Activated CD4-positive, alpha-beta T cell treated with anti-CD3 and anti-CD28 coated beads, Interleukin-2, amount 50 U/mL, for 4 hours (primary cell): ENCODE results near the gene EML6.
"Not testable (repeated sequence)": the region's sequence is repeated elsewhere in the genome, so short reads cannot be mapped to it uniquely, and the experiment has no call there.

ENCODE experiments used
- DNase-seq, 2 experiments: peaks; one replicate each; pipeline ENCODE4 v3.0.0-alpha.2; 2020

The EML6 gene

DNA sequence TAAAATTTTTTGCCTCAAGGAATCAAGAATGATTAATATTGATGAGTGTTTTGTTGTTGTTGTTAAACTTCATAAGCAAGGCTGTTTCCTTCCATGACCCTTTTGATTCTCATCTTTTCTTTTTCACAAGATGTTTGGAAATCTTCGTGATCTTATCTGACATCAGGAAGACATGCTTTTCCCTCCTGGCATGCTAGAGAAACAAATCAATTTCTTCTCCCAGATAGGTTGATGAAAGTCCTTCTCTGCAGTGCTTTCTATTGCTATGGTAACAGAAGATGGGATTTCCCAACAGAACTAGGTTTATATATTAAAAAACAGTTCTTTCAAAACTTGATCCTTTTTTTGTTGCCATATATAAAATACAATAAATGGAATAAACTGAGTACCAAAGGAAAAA is 85.2 kb downstream of the EML6 start:
- no peak for DNase-seq

DNA sequence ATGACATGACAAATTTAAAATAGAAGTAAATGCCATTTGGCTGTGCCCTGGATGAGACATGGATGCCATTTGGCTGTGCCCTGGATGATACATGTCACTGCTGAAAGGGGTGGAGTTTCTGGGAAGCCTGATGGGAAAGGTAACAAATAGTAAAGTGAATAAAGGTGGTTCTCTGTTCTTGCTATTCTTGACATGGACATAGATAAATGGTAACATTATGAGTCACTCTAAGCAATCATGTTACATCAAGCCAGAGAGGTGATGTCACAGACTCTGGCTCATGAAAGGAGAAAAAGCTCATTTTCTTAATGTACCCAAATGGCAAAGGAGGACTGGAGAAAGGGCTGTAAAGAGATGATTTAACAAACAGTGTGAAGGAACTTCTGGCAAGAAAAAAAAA is 86.4 kb downstream of the EML6 start:
- no peak for DNase-seq

DNA sequence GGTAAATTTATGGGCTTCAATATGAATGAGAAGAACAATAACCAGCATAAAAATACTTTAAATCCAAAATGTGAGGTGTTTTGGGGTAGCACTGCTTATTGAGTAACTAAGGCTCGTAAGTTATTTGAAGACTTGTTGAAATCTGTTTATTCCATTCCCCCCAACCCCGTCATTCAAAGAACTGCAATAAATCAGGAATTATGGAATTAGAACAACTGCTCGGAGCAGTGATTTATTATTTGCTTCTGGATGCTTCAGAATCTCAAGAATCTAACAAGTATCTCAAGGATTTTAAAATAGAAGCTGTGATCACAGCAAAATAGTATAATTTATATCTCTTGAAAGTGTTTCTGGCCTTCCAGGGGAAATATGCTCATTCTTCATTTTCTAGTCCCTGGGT is 86.8 kb downstream of the EML6 start:
- DNase-seq = no peak

DNA sequence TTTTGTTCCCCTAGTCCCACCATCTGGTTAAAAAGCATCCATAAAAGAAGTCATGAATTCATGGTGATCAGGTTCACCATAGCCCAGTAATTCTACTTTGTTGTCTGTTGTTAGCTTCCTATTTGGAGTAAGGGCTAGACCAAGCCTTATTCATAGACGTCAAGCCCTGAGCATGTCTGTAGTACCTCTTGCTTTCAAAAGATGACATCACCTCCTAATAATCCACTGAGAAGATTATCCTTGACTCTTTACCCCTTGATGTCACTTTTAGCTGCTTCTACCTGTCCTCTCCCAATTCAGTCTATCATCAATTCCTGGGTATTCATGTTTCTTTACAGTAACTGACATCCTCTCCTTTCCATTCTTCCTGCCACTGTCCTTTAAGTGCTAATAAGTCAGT is 90.1 kb downstream of the EML6 start:
- no peak for DNase-seq

DNA sequence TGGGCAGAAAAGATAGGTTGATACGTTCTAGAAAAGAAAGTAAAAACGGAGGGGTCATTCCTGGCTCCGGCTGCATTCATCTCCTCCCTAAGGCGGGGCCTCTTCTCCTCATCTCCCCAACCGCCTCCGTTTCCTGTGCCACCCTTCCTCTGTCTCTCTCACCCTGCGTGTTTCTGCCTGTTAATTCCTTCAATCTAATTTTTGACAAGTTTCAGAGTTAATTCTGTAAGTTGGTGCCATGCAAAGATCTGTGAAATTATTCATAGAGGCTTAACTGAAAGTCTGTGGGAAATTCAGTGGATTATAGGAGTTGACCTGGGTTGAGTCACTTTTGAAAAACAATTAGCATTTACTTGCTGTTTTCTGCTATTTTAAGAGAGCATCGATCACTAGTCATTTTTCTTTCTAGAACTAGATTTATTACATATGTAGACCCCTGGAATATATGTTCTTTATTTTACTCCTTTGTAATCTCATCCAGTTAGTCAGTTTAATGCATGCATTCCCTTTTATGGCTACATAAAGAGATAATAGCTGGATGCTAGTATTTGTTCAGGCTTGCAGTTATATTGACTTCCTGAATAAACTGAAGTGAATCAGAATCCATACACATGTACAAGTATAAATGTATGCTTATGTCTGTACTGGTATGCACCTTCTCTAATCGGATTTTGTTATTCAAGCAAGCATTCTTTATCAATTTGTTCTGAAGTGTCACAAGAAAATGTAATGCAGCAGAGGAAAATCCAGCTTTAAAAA is 91.1 kb downstream of the EML6 start:
- no peak for DNase-seq

DNA sequence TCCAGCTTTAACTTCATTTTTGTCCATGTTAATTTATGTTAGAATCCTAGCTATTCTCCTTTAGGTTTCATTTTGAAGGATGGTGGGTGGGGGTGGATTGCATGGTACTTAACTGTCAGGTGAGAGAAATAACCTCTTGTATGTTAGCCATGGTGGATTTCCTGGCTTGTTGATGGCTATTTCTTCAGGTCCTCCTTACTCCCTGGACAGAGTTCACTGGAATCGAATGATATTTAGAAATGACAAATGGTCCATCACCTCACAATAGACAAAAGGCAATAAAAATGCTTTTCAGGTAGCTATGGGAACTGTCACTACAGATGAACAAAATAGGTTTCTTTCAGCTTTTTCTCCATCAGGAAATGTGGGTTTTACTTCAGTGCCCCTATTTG is 91.7 kb downstream of the EML6 start:
- DNase-seq = no peak

DNA sequence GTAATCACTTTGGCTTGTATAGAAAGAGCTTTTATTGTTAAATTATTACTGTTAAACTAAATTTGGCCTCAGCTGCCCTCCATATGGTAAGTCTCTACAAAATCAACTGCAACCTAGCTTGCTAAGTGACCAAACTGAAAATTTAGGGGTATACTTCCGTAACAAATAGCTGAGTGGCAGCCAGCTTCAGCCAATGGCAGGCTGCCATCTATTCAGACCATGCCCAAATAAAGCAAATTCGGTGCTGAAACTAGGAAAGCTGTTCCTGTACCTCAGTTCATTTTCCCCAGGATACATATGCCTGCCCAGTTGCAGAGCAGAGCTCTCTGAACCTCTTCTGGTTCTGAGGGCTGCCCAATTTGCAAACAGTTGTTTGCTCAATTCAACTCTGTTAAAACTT is 94.8 kb downstream of the EML6 start:
- no peak for DNase-seq

DNA sequence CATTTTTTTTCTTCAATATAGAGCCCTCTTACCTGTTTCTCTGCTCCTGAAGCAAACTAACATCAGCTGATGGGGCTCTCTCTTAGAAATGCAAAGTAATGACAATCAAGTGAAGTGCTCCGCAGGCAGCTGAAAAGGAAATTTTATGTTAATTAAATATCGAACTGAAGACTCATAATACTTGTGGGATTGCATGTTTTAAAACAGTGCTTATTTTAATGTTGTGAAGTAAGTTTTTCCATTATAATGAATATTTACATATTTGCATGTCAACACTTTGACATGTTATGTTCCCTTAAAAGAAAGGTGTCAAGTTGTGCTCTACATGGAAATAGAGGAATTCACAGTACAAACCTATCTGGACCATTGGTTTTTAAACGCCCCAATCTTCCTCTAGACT is 97.1 kb downstream of the EML6 start:
- DNase-seq = no peak

DNA sequence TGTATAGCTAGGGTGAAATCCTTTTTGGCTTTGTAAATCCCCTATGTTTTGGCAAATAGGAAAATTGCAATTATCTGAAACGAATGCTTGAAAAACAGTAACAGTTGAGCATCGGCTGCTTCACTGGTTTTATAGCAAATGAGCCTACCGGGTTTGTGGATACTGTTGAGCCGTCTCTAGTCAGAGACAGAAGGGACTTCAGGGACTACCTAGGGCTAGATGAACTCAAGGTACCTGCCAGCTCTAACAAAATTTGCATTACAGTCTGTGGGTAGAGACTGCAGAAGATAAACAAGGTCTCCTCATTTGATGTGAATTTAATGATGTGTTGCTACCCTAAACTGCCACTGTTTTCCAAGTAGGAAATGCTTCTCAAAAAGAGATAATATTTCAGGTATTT is 101.1 kb downstream of the EML6 start:
- DNase-seq = no peak

DNA sequence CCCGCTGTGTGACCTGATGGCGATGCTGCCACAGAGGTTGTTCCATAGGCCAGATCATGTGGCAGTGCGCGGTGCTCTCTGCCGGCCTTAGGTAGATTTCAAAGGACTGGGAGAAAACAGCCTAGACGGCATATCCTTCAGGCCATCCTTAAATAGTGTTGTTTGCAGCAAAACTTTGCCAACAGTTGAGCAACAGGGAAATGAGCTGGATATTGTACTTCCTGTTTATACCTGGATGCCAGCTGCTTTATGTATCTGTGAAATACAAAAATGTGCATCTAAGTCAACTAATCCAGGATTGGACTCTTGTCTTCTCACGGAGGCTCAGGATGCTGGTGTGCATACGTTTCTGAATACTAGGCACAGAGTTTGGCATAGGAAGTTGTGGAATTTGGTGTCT is 107.1 kb downstream of the EML6 start:
- no peak for DNase-seq

DNA sequence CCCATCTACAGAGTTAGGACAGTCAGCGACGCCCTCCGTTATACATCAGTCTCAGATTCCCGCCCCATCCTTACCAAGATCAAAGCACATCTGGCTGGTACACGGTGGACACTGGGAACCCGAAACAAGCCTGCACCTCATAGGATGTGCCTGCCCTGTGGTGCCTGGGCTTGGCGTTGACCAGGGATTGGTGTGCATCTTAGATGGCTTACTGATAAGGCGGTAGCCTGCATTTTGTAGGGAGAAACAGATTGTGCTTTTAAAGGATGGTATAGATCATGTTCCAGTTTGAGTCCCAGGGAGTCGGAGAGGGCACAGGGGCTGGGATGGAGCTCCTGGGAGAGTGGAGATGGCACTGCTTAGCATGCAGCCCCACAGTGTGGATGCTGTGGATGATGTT is 108.0 kb downstream of the EML6 start:
- DNase-seq = no peak

DNA sequence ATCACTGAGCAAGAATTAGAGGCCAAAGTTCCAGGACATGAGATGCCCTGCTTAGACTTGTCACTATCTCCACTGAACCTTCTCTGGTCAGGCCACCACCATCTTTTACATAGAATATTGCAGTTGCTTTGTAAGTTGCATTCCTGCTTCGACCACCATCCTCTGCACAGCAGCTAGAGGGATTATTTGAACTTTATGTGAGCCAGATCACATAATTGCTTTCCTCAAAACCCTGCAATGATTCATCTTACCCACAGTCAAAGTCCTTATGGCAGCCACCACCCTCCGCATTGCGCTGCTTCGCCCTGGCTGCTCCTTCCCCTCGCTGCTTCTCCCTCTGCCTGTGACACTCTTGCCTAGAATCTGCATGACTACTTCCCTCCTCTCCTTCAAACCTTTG is 111.3 kb downstream of the EML6 start:
- DNase-seq = no peak

DNA sequence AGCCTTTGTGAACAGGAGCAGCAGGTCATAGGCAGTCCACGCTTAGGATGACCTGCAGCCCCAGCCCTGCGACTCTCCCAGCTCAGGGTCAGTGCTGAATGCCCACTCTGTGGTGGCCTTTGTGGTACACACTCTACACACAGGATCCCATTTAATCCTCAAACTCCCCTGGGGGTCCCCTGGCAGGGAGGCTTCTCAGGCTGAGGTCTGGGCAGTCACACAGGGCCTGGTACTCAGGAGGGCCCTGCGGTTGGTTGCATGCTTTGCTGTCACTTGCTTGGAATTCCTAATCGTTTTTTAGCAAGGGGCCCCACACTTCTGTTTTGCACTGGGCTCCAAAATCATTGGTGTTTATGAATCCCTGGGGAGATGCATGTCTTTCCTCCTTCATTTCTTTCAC is 113.0 kb downstream of the EML6 start:
- no peak for DNase-seq

DNA sequence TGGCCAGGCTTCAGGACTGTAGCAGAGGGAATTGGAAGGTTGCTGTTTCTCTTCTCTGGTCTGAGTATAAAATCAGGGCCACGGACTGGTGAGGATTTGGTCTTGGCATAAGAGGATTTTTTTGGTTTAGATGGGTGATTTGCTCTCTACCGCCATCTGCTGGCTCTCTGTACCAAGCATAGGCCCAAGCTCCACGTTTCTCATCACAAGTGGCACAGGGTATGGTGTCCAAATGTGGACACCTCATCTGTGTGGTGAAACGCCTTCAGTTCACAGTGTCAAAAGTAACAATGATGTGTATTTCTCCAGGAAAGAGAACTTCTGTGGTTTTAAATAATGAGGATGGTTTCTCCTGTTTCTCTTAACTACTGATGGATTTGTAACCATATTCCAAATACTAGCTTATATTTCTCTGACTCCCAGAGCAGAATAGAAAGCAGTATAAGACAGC is 115.1 kb downstream of the EML6 start:
- peak; percentile 47 to 59 for DNase-seq

DNA sequence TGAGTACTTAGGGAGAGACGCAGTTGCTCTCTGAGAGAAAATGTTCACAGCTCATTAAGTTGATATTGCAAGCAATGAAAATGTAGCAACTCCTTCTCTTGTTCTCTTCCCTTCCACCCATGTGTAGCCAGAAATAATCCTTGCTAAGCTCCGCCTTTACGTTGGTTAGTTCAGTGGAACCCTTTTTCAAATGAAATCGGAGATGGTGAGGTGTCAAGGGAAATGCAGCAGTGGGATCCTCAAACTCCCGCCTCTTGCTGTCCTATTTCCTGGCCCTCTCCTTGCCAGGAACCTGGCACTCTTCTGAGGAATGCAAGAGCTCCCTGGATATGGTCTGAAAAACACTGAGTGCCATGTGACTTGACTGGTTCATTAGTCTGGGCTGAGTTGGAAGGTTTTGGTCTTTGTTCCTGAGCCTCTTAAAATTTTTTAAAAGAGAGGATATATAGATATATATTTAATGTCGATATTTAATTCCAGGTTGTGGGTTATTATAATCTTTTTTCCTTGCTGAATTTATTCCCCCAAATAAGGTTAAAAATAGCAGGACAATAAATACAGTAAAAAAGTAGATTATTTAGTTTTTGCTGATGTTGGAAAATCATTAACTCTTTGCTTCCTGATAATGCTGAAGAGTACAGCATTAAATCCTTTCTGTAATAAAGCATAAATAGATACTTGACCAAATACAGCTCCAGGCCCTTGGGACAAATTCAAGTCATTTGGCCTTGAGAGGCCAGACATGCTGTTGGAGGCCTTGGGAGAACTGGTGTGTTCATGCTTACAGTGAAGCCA is 116.2 kb downstream of the EML6 start:
- no peak for DNase-seq

DNA sequence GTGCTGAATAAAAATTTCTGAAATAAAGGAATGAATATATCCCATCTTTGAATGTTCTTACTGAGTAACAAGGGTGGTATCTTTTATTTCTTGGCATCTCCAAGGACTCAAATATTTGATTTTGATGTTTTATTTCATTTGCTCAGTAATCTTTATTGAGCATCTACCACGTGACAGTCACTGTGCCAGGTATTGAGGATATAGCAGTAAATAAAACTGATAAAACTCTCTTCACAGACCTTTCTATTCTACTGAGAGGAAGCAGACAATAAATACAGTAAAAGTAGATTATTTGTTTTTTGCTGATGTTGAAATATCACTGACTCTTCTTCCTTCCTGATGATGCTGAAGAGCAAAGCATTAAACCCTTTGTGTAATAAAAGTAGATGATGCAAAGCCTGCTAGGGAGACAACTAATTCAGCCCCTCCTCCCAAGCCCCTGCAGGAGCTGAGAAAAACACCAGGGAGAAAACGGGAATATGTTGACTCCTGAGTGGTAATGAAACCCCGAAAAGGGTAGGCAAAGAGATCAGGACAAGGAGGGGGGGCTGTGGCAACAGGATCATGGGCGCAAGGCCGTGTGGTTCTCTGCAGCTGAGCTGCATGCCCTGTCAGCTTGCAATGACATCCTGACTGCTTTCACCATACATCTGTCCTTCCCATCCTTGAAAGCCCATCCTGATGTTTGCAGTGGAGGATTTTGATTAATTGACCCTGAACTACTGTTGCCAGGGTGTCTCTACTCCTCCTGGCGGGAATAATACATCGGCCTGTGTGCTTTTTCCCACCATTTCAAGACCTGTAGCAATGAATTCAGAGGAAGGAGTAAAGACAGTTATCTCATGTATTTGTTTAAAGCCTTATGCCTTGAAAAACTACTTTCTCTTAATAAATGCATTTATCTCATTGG is 117.4 kb downstream of the EML6 start:
- no peak for DNase-seq

DNA sequence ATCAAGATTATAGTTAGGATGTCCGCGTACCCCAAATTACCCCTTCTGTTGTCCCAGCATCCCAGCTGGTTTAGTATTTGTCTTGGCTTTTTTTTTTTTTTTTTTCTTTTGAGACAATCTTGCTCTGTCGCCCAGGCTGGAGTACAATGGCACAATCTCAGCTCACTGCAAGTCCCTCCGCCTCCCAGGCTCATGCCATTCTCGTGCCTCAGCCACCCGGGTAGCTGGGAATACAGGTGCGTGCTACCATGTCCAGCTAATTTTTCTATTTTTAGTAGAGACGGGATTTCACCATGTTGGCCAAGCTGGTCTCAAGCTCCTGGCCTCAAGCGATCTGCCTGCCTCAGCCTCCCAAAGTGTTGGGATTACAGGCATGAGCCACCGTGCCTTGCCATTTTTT is 118.0 kb downstream of the EML6 start:
- not testable (repeated sequence) for DNase-seq

DNA sequence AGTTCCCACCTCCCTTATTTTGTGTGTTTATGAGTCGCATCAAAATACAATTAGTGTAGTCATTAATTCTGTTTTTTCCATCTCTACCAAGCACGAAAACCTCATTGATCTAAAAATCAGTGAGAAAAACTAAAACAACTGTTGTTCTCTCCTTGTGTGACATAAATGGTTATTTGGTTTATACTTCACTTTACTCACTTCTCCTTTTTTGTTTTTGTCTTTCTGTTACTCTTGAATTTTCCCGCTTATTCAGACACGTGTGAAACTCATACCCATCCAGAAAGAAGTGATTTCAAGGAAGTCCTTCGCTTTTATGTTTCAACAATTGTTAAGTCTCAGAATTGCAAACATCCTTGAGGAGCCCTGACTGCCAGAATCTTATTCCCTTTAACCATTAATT is 121.6 kb downstream of the EML6 start:
- no peak for DNase-seq

DNA sequence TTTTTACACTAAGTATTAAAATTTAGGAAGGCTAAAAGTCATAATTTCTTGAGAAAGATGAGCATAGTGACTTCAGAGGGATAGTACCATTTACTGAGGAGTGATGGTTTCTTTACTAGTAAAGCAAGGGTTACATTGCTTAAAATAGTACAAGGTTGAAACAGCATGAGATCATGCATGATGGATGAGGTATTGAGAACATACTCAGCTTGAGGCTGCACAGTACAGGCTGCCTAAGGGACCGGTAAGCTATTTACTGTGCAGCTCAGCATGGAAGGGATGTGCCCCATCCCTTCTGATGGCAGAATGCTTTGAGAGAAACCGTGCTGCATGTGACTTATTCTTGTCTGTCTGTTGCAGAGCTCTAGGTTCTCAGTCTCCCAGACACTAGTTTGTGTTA is 122.1 kb downstream of the EML6 start:
- no peak for DNase-seq

DNA sequence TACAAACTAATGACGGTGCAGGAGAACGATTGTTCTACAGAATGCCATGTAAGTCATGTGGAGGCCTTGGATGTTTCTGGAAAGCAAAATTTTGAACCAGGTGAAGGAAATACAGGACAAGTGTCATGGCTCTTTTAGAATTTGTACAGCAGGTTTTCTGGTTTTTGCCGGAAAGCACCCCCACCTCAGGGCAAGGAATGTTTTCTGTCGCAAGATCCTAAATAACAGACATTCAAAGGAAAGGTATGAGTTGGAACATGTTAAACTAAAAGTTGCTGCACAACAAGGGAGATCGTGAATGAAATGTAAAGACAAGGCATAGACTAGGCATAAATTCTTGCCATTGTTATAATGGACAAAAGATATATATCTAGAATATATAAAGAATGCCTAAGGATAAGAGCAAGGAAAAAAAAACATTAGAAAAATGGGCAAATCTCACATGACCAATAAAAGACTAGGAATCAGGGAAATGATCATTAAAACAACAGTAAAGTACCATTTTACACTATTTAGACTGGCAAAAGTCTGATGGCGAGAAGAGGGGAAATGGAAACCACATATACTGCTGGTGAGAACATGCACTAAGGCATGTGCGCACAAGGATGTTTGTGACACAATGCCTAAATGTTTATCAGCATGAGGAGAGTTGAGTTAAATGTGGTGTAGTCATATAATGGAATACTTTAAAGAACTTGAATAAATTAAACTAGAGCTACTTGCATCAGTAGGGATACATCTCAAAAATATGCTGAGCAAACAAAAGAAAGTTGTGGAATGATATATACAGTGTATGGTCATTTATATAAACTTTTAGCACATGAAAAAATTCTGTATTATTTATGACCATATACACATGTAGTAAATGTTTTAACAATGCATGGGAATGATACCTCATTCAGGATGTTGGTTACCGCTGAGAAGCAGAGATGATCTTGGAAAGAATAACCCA is 127.0 kb downstream of the EML6 start:
- DNase-seq = no peak

DNA sequence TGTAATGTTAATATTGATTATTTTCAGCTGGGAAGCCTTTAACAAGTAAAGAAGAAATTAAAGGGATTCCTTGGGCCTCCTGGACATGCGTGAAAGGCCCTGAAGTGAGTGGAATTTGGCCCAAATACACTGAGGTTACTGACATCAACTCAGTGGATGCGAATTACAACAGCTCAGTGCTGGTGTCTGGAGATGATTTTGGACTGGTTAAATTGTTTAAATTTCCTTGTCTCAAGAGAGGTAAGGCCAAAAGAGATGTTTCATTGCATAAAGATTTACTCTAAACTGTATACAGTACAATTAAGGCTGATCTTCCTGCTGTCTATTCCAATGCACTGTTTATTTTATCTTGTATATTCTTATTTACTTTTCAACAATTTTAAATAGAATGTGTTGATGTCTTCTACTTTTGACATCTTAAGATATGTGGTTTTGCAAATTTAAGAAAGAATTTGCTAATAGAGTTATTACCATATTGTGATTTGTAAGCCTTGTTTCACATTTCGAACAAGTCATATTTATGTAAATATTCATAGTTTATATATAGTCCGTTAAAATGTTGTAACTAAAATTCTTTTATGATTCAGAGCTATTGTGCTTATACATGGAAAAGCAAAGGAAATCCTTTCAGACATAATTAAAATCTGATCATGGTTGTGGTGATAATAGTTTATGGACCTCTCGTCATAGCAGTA is 130.3 kb downstream of the EML6 start:
- no peak for DNase-seq

DNA sequence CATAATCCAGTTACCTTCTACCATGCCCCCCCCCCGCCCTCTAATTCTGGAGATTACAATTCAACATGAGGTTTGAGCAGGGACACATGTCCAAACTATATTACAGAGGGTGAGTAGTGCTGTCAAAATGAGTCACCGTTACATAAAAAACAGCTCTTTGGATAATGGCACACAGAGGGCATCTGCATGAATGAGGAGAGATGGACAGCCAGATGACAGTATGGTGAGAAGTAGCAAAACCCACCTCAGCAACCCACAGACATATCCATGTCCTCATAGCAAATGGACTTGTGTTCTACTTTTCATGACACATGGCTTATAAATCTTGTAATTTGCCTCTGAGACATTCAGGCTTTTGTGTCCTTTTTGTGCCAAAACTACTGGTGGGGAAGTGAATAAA is 132.0 kb downstream of the EML6 start:
- DNase-seq = no peak
